Left forelimb (tissue), 1 donor: Measurements from ENCODE around the gene OR52K1.
"Not testable (repeated sequence)": the region's sequence is repeated elsewhere in the genome, so short reads cannot be mapped to it uniquely, and the experiment has no call there.

ENCODE experiments used
- DNase-seq: peaks from one replicate; pipeline ENCODE4 v3.0.0-alpha.2; 2018; ENCODE audit warnings: low spot score

OR52K1 gene

GRCh38 chr11:4482445-4482844 lies at the start of gene OR52K1:
Gene OR52K1 (plus strand): TSS chr11:4482646. CDS start chr11:4488901, 6,255 bp downstream.
- DNase-seq: no peak

- no peak for DNase-seq
These were observed 48.6 kb upstream of the OR52K1 start for GRCh38 chr11:4433856-4434255.

- DNase-seq: no peak
These were observed 46.0 kb upstream of the OR52K1 start for GRCh38 chr11:4436411-4436810.

GRCh38 chr11:4441515-4441914 lies 40.9 kb upstream of the OR52K1 start:
- no peak for DNase-seq

- no peak for DNase-seq
These were observed 39.1 kb upstream of the OR52K1 start for GRCh38 chr11:4443232-4443891.

- no peak for DNase-seq
These were observed 33.5 kb upstream of the OR52K1 start, which contains the start of gene OR52K2 for GRCh38 chr11:4448995-4449394. Gene OR52K2 (plus strand): TSS chr11:4449295. CDS start chr11:4449340, 45 bp downstream.

GRCh38 chr11:4453118-4453517 lies 29.3 kb upstream of the OR52K1 start:
- DNase-seq: no peak

GRCh38 chr11:4454021-4454420 lies 28.4 kb upstream of the OR52K1 start:
- DNase-seq: no peak

GRCh38 chr11:4455419-4455818 lies 27.0 kb upstream of the OR52K1 start:
- no peak for DNase-seq

- no peak for DNase-seq
These were observed 22.9 kb upstream of the OR52K1 start for GRCh38 chr11:4459500-4459899.

GRCh38 chr11:4460151-4460550 lies 22.3 kb upstream of the OR52K1 start:
- DNase-seq: no peak

- DNase-seq: no peak
These were observed 18.0 kb upstream of the OR52K1 start for GRCh38 chr11:4464216-4465159.

- DNase-seq: no peak
These were observed 17.0 kb upstream of the OR52K1 start for GRCh38 chr11:4465407-4465806.

GRCh38 chr11:4466131-4466870 lies 16.1 kb upstream of the OR52K1 start:
- no peak for DNase-seq

- no peak for DNase-seq
These were observed 15.5 kb upstream of the OR52K1 start for GRCh38 chr11:4466871-4467442.

- no peak for DNase-seq
These were observed 14.4 kb upstream of the OR52K1 start for GRCh38 chr11:4467811-4468606.

- DNase-seq: no peak
These were observed 2.8 kb upstream of the OR52K1 start for GRCh38 chr11:4479644-4480043.

GRCh38 chr11:4480577-4481239 lies 1.7 kb upstream of the OR52K1 start:
- DNase-seq: no peak

- DNase-seq: no peak
These were observed 1.2 kb upstream of the OR52K1 start for GRCh38 chr11:4481240-4481582.

GRCh38 chr11:4484310-4484709 lies 1.9 kb downstream of the OR52K1 start:
- DNase-seq: no peak

- not testable (repeated sequence) for DNase-seq
These were observed 9.0 kb downstream of the OR52K1 start for GRCh38 chr11:4491405-4491804.
